GM18907 (cell line): ENCODE results near the gene ITIH5.
A peak's percentile ranks its signal among the peaks of the same experiment; 100 is the strongest.

Experiments used
- ATAC-seq: cut with Tn5 transposase; IDR thresholded peaks from one replicate; pipeline ENCODE4 v1.9.1; 2021; ENCODE audit warnings: mild to moderate bottlenecking, moderate library complexity; ENCODE audit not compliant: unreplicated experiment

The ITIH5 gene

DNA sequence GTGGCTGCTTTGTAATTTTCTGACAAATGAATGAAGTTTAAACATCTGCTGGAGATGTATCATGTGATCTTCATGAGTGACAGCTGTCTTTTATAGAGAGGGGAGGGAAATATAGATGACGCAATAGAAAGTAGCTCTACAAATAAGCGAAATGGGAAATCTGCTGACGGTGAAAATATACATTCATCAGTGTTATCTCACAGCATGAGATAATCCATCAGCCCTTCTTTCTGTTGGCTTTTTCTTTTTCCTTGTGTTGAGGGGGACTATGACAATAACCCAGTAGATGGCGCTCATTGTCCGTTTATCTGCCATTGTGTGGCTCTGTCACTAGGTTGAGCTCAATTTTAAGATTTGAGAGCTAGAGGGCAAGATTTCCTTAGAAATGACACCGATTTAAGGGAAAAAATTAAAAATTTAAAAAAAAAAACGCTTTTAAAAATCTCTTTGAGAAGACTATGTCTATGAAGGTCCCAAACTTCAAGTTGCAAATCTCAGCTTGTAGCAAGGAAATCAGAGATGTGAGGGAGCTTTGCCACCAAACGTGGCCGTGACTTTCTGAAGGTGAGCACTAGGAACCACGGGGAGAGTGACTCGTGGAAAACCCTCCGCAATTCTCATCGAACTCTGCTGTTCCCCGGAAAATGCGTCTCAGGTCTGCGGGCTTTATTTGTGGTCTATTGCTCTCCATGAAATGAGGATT, 141.3 kb downstream of the ITIH5 start:
- ATAC-seq: peak; percentile 78

DNA sequence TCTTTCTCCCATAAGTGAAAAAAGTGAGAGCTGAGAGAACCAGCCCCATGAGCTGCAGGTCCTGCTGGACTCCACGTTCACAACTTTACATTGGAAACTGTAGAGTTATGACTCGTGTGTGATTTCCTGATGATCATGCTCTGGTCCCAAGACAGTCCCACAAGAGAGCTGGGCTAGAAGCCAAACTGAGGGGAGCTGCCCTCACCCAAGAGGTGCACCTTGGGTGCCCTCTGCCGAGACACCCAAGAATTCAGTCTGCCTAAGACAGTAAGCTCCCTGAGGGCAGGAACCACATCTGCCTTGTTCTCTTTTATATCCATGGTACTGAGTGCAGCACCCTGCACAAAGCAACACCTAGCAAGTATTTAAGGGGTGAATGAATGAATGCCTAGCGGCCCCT, 143.1 kb downstream of the ITIH5 start:
- no peak for ATAC-seq

DNA sequence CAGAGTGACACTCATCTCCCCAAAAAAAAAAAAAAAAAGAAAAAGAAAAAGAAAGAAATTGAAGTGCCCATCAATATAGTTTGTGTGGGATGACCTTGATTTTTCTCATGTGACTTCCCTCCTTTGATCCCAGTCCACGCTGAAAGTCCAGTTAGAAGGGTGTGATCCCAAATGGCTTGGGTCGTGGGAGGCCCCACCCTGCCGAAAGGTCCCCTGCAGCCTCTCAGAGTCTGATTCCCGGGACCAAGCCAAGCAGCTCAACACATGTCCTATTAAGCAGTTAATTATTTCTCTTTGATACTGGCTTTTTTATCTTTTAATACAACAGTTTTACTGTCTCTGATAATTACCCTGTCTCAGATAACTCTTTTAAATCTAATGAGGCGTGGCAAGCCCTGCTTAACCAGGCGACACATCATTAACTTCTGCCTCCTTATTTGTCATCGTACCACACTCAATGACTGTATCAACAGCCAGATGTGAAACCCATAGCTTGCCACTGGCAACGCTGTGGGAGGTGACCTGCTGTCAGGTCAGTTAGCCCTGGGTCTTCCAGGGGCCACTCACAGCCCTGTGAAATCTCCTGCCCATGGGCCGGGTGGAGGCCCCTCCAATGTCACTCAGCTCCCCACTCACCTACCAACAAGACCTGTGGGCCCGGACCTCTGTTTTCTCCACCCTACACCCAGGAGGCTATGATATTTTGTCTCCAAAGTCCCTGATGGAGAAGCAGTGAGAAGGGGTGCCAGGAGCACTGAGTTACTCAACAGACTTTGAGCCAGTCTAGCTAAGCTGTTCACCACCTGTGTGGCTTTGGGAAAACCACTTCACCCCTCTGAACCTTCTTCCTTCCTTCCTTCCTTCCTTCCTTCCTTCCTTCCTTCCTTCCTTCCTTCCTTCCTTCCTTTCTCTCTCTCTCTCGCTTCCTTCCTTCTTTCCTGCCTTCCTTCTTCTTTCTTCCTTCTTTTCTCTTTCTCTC, 146.0 kb downstream of the ITIH5 start:
- peak; percentile 94 for ATAC-seq

DNA sequence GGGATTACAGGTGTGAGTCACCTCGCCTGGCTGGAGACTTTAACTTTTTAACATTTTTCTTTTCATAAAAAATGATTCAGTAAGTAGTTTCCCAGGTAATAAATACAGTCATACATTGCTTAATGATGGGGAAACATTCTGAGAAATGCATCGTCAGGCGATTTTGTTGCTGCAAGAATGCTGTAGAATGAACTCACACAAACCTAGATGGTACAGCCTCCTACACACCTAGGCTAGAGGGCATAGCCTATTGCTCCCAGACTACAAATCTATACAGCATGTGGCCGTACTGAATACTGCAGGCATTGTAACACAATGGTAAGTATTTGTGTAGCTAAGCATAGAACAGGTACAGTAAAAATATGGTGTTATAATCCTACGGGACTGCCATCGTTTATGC, 147.4 kb downstream of the ITIH5 start:
- ATAC-seq: no peak

DNA sequence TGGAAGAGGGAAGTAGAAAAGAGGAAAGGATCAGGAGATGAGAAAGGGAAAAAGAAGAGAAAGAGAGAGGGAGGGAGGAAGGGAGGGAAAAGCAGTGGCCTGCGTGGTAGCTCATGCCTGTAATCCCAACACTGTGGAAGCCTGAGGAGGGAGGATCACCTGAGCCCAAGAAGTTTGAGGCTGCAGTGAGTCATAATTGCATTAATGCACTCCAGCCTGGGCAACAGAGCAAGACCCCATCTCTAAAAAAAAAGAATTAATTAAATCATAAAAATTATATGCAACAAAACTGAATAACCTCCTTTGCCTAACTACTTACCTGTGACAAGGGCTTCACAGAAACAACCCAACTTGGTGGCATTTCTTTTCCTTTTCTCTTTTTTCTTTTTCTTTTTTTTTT, 148.1 kb downstream of the ITIH5 start:
- ATAC-seq: no peak

DNA sequence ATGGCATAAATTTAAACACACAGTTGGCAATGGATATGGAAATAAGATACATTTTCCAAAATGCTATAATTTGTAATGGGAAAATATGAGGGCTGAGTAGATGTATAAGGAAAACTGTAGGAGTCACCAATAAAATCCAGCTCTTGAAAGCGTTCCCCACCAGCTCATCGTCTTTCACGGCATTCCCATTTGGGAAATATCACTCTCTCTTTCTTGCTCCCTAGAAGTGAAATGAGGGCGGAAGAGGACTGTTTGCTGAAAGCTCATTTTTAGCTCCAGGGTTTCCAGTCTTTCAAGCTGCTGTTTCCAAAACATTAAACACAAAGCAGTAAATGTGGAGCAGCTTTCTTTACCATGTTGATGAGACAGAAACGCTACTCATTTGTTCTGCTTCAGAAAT, 151.3 kb downstream of the ITIH5 start:
- no peak for ATAC-seq

DNA sequence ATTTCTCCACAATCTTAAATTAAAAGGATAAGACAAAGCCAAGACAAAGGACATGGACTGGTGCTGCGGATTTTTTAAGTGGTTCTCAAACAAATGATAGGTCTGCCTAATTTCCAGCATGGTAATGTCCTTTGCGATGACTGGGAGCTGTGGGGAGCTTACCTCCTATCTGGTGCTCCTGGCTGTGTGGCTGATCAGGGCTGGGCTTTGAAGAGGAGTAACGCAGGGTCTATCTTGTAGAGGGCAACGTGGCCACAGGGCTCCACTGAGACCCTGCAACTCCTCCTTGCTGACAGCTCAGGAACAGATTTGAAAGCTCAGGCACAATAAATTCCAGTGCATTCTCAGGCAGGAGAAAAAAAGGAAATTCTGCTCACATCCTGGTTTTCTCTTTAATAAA, 152.8 kb downstream of the ITIH5 start:
- ATAC-seq: no peak

DNA sequence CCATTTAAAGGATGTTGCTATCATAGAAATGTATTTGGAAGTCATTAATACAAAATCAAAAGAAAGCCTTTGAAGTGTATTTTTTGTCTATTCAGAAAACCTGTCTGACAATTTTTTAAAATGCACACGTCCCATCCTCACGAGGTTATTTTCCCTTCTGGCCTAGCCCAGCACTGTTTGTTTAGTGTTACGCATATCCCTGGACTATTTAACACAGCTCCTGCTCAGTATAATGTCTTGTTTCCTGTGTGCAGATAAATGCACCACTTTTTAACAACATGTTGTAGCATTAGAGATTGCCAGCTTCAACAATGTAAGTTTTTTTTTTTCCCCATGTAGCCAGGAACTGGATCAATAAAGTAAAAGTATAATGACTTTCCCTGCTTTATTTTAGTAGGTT, 153.3 kb downstream of the ITIH5 start:
- no peak for ATAC-seq

DNA sequence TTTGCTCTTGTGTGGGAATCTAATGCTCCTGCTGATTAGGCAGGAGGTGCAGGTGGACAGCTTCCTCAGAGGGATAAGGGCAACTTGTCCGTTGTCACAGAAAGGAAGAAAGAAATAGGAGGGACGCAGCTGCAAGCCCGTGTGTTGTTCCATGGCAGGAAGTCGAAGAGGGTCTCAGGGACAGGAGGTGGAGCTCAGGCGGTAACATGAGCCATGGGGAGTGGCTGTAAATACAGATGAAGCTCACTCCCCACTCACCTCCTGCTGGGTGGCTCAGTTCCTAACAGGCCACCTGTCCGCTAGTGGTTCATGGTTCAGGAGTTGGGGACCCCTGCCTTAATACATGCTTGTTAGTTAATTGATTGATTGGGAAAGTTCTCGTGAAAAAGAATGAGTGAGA, 154.3 kb downstream of the ITIH5 start:
- ATAC-seq: peak; percentile 58

DNA sequence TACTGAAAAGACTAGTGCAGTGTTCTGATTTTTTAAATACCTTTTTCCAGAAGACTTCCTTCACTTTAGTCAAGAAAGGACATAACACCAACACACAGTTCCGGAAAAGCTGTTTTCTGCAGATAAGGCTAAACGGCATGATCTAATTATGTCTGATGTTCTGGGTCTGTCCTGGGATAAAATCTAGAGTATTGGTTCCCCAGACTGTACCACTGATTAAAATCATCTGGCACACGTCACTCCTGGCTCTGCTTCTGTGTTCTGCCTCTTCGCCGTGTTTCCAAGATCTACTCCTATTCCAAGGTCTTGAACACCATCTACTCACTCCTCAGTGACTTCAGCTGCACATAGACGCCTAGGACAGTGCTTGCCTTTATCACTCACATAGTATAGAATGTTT, 155.2 kb downstream of the ITIH5 start:
- ATAC-seq: no peak
